GM21447 (cell line): Measurements from ENCODE around the gene CHAD.
A peak's percentile ranks its signal among the peaks of the same experiment; 100 is the strongest.

Source experiments
- ATAC-seq: cut with Tn5 transposase; IDR thresholded peaks from one replicate; pipeline ENCODE4 v1.9.1; 2021; ENCODE audit not compliant: unreplicated experiment

Gene CHAD

GRCh38 chr17:50495217-50495823 lies 26.6 kb upstream of the CHAD start:
- no peak for ATAC-seq

- no peak for ATAC-seq
Measured at GRCh38 chr17:50493744-50494143, 25.1 kb upstream of the CHAD start.

- ATAC-seq = no peak
Measured at GRCh38 chr17:50492214-50492613, 23.5 kb upstream of the CHAD start.

GRCh38 chr17:50491505-50491904 lies 22.8 kb upstream of the CHAD start:
- ATAC-seq = no peak

- no peak for ATAC-seq
Measured at GRCh38 chr17:50488880-50489279, 20.2 kb upstream of the CHAD start.

GRCh38 chr17:50487213-50488096 lies 18.8 kb upstream of the CHAD start:
- no peak for ATAC-seq

GRCh38 chr17:50484386-50485155 lies 15.9 kb upstream of the CHAD start:
- no peak for ATAC-seq

GRCh38 chr17:50483266-50483665 lies 14.6 kb upstream of the CHAD start:
- no peak for ATAC-seq

GRCh38 chr17:50482516-50482915 lies 13.8 kb upstream of the CHAD start:
- no peak for ATAC-seq

GRCh38 chr17:50482110-50482509 lies 13.4 kb upstream of the CHAD start:
- ATAC-seq = no peak

GRCh38 chr17:50481648-50482047 lies 13.0 kb upstream of the CHAD start:
- ATAC-seq = no peak

- no peak for ATAC-seq
Measured at GRCh38 chr17:50480854-50481490, 12.3 kb upstream of the CHAD start.

GRCh38 chr17:50480142-50480764 lies 11.6 kb upstream of the CHAD start:
- no peak for ATAC-seq

- ATAC-seq = peak; percentile 40
Measured at GRCh38 chr17:50479522-50480141, 11.0 kb upstream of the CHAD start.

GRCh38 chr17:50478391-50479381 lies 10.0 kb upstream of the CHAD start, which contains the start of gene RSAD1:
RSAD1 (plus strand) TSS chr17:50478860; CDS start chr17:50478885, 25 bp downstream.
- ATAC-seq = peak; percentile 73

- no peak for ATAC-seq
Measured at GRCh38 chr17:50477976-50478375, 9.3 kb upstream of the CHAD start.

- ATAC-seq = no peak
Measured at GRCh38 chr17:50476545-50477315, 8.1 kb upstream of the CHAD start.
